Keratinocyte (primary cell): Measurements from ENCODE around the gene KDM4F. TPM values are rescaled to one million over a fixed set of nuclear protein-coding genes. Genes with fewer than 3 reads are reported as not detected.

ENCODE experiments used
- DNase-seq: peaks from one replicate; pipeline ENCODE4 v3.0.0-alpha.2; 2011; ENCODE audit warnings: low read depth, missing footprints, low spot score
- FAIRE-seq: peaks from 2 replicates; lab custom pipeline; 2011; peaks lifted over from hg19 to GRCh38; lab: Jason Lieb, UNC
- H2AFZ ChIP-seq: 2 replicates; pipeline ENCODE4 v1.6.0; 2012; ENCODE audit warnings: low read length, control low read depth, inconsistent platforms; ENCODE audit not compliant: control insufficient read depth
- H3K27ac ChIP-seq: 2 replicates; pipeline ENCODE4 v1.5.1; 2011; ENCODE audit warnings: low read length; ENCODE audit not compliant: control insufficient read depth, insufficient read depth
- H3K27me3 ChIP-seq: 3 replicates; pipeline ENCODE4 v1.6.0; 2011; ENCODE audit warnings: low read length; ENCODE audit not compliant: control insufficient read depth, insufficient read depth; ENCODE audit errors: extremely low read depth
- H3K36me3 ChIP-seq, 2 experiments: 2 replicates in 1 of 2; 3 replicates in 1 of 2; pipeline ENCODE4 v1.5.1; 2011; ENCODE audit warnings: low read length in 2 of 2, mild to moderate bottlenecking in 1 of 2; ENCODE audit not compliant: control insufficient read depth in 2 of 2, insufficient read depth in 2 of 2; ENCODE audit errors: extremely low read depth in 1 of 2
- H3K4me1 ChIP-seq: 3 replicates; pipeline ENCODE4 v1.5.1; 2011; ENCODE audit warnings: low read length; ENCODE audit not compliant: control insufficient read depth, insufficient read depth; ENCODE audit errors: extremely low read depth
- H3K4me2 ChIP-seq: 3 replicates; pipeline ENCODE4 v1.6.0; 2011; ENCODE audit warnings: low read depth, low read length; ENCODE audit not compliant: control insufficient read depth, insufficient read depth; ENCODE audit errors: extremely low read depth
- H3K4me3 ChIP-seq, 3 experiments: fragments of 200-600 bp in 1 of 3; sonication (generic) in 1 of 3; 2 replicates in 2 of 3; 3 replicates in 1 of 3; pipeline ENCODE4 v1.5.1; 2011 to 2016; ENCODE audit warnings: low read length in 3 of 3, mild to moderate bottlenecking in 3 of 3, control low read depth in 2 of 3, inconsistent platforms in 1 of 3, low read depth in 1 of 3, mixed read lengths in 1 of 3, mixed run types in 1 of 3, moderate library complexity in 1 of 3; ENCODE audit not compliant: control insufficient read depth in 2 of 3, insufficient read depth in 2 of 3; ENCODE audit errors: extremely low read depth in 1 of 3
- H3K79me2 ChIP-seq: 2 replicates; pipeline ENCODE4 v1.6.0; 2012; ENCODE audit warnings: low read length; ENCODE audit not compliant: control insufficient read depth, insufficient read depth
- H3K9ac ChIP-seq: 3 replicates; pipeline ENCODE4 v1.6.0; 2011; ENCODE audit warnings: low read length; ENCODE audit not compliant: control insufficient read depth, insufficient read depth; ENCODE audit errors: extremely low read depth
- H3K9me1 ChIP-seq: 3 replicates; pipeline ENCODE4 v1.6.0; 2011; ENCODE audit warnings: low read length; ENCODE audit not compliant: control insufficient read depth, insufficient read depth; ENCODE audit errors: extremely low read depth
- H3K9me3 ChIP-seq: 2 replicates; pipeline ENCODE4 v1.5.1; 2012; ENCODE audit warnings: low read depth, low read length; ENCODE audit not compliant: control insufficient read depth
- H4K20me1 ChIP-seq: 3 replicates; pipeline ENCODE4 v1.6.0; 2011; ENCODE audit warnings: low read length; ENCODE audit not compliant: control insufficient read depth, insufficient read depth; ENCODE audit errors: extremely low read depth
- CTCF ChIP-seq, 3 experiments: IDR thresholded peaks in 1 of 3; conservative IDR thresholded peaks in 1 of 3; optimal IDR thresholded peaks in 1 of 3; 2 replicates in 2 of 3; 3 replicates in 1 of 3; pipeline versions ENCODE3 to v1.5.1; 2011; ENCODE audit warnings: low read length in 3 of 3, mild to moderate bottlenecking in 3 of 3, moderate library complexity in 2 of 3, control low read depth in 1 of 3, inconsistent platforms in 1 of 3; ENCODE audit not compliant: insufficient read depth in 2 of 3; ENCODE audit errors: extremely low read depth in 1 of 3
- EZH2 ChIP-seq: IDR thresholded peaks from one replicate; pipeline ENCODE4 v1.6.1; 2012; ENCODE audit warnings: inconsistent platforms, mild to moderate bottlenecking, low read length, moderate library complexity
- dilution Hi-C: fragments of 300-500 bp; cut with MboI; formaldehyde crosslinking; loops from one replicate; pipeline ENCODE4 v1.7.0; 2020; ENCODE audit warnings: low sequenced_read_pairs; ENCODE audit not compliant: extremely low pct_ligation_motif_present
- polyA plus RNA-seq, 5 experiments: library from polyadenylated mRNA; depleted of rRNA in 3 of 5; stranded (reverse) in 3 of 5; stranded (forward) in 1 of 5; unstranded in 1 of 5; fragments of >200 nt; gene quantifications; 1 replicate in 1 of 5; 2 replicates in 3 of 5; 3 replicates in 1 of 5; pipeline versions ENCODE4 v1.2.1 to v1.2.3, GENCODE V29; 2011 to 2012; ENCODE audit warnings: missing spikeins in 2 of 5, low read depth in 1 of 5, low replicate concordance in 1 of 5

The KDM4F gene
- polyA plus RNA-seq, 1 donor (not counting 4 experiments of a cell fraction or from before 2014, with no cell fraction given), result not detected

GRCh38 chr11:95086151-95086550 lies 36.9 kb downstream of the KDM4F start:
- Histone ChIP-seq H3K79me2 (peaks cover 8% of the 10 kb centered on the region), H3K27me3 (no peaks in the 10 kb centered on the region), H2AFZ (no peak overlapping the region), H3K4me1 (peaks cover 24% of the 10 kb centered on the region), H3K4me2 (no peak overlapping the region), H3K27ac (no peak overlapping the region), H3K9me1 (no peaks in the 10 kb centered on the region), H3K36me3 (no peaks in the 10 kb centered on the region), H3K9ac (no peak overlapping the region), H3K9me3 (no peaks in the 10 kb centered on the region), H4K20me1 (no peaks in the 10 kb centered on the region), H3K4me3 (no peak overlapping the region)
- DNase-seq (no peak), FAIRE-seq (no peak)
- TF ChIP-seq CTCF (optimal IDR thresholded peaks at IDR 0.05 in 1 of 3, IDR thresholded peaks at IDR 0.05 in 1 of 3, conservative IDR thresholded peaks at IDR 0.05 in 1 of 3; ENCODE audit: extremely low read depth in 1 of 3, insufficient read depth in 2 of 3, low read length in 3 of 3) (no peak), EZH2 (no peak)
- dilution Hi-C loops, result no loop called here

- dilution Hi-C loops, result no loop called here
- no peak overlapping the region for H3K9ac ChIP-seq
- no peaks in the 10 kb centered on the region for H3K36me3 ChIP-seq
- H3K4me1 ChIP-seq, result peaks cover 25% of the 10 kb centered on the region
- H2AFZ ChIP-seq, result no peak overlapping the region
- H3K27me3 ChIP-seq, result no peaks in the 10 kb centered on the region
- no peak for DNase-seq
- H3K9me1 ChIP-seq, result no peaks in the 10 kb centered on the region
- no peaks in the 10 kb centered on the region for H4K20me1 ChIP-seq
- TF ChIP-seq CTCF (optimal IDR thresholded peaks at IDR 0.05 in 1 of 3, IDR thresholded peaks at IDR 0.05 in 1 of 3, conservative IDR thresholded peaks at IDR 0.05 in 1 of 3; ENCODE audit: extremely low read depth in 1 of 3, insufficient read depth in 2 of 3, low read length in 3 of 3) (no peak), EZH2 (no peak)
- no peak overlapping the region for H3K4me2 ChIP-seq
- H3K79me2 ChIP-seq, result peaks cover 9% of the 10 kb centered on the region
- no peak overlapping the region for H3K4me3 ChIP-seq
- H3K27ac ChIP-seq, result no peak overlapping the region
- FAIRE-seq, result no peak
- no peaks in the 10 kb centered on the region for H3K9me3 ChIP-seq
These were observed 37.8 kb downstream of the KDM4F start for GRCh38 chr11:95086836-95087570.
